T-helper 2 cell treated with Interferon-gamma antibody and Interleukin-4, amounts not matched to agents 100 ng/mL and 5 ng/mL, for 36 hours (primary cell): ENCODE measurements around the gene PTPN4. TPM values are rescaled to one million over a fixed set of nuclear protein-coding genes. Genes with fewer than 3 reads are reported as not detected.
"Not testable (repeated sequence)": the region's sequence is repeated elsewhere in the genome, so short reads cannot be mapped to it uniquely, and the experiment has no call there.

Experiments
- intact Hi-C: fragments of 100-400 bp; cut with micrococcal nuclease; formaldehyde crosslinking; loops from one replicate; pipeline ENCODE4 v1.15.1; 2023
- total RNA-seq: library from RNA; stranded (reverse); gene quantifications from 2 replicates; pipeline ENCODE4 v1.2.3, GENCODE V29; 2022

PTPN4 gene
- total RNA-seq, 1 donor from 2014 or later = 69.2 TPM

DNA sequence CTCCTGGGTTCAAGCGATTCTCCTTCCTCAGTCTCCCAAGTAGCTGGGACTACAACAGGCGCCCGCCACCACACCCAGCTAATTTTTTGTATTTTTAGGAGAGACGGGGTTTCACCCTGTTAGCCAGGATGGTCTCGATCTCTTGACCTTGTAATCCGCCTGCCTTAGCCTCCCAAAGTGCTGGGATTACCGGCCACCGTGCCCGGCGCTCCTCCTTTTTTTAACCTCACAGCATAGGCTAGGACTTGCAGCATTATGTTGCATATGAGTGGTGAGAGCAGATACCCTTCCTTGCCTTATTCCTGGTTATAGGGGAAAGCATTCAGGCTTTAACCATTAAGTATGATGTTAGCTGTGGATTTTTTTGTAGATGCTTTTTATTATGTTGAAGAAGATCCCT is 42.3 kb downstream of the PTPN4 start:
- intact Hi-C loops = not testable (repeated sequence)

DNA sequence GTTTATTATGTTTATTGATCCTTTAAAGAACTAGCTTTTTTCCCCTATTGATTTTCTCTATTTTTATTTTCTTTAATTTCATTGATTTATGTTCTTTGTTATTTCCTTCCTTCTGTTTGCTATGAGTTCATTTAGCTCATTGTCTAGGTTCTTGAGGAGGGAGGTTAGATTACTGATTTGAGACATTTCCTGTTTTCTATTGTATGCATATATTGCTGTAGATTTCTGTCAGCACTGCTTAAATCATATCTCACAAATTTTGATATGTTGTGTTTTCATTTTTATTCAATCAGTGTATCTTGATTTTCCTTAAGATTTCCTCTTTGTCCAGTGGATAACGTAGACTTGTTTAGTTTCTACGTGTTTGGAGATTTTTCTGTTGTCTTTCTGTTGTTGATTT is 43.4 kb downstream of the PTPN4 start:
- intact Hi-C loops = no loop called here

DNA sequence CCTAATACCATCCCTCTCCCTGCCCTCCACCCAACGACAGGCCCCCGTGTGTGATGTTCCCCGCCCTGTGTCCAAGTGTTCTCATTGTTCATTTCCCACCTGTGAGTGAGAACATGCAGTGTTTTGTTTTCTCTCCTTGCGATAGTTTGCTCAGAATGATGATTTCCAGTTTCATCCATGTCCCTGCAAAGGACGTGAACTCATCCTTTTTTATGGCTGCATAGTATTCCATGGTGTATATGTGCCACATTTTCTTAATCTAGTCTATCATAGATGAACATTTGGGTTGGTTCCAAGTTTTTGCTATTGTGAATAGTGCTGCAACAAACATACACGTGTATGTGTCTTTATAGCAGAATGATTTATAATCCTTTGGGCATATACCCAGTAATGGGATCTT is 44.7 kb downstream of the PTPN4 start:
- intact Hi-C loops = not testable (repeated sequence)

DNA sequence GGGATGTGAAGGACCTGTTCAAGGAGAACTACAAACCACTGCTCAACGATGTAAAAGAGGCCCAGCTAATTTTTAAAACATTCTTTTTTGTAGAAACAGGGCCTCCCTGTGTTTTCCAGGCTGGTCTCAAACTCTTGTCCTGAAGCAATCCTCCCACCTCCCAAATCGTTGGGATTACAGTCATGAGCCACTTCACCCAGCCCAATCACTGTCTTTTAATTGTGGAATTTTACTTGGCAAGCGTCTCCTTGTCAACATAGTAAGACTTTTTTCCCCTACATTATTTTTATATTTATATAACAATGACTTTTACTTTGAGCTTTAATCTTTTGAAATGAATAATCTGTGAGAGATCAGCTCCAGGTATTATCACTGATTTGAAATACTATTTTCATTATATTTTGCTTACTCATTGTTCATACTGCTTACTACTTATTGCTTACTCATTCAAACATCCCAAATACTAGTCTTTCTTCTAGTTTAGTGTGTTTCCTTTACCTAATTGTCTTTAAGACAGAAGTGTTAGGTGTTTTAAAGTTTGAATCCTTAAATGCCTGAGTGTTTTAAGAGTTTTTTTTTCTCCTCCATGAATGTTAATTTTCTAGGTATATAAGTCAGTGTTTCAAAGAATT is 48.9 kb downstream of the PTPN4 start:
- intact Hi-C loops = no loop called here

DNA sequence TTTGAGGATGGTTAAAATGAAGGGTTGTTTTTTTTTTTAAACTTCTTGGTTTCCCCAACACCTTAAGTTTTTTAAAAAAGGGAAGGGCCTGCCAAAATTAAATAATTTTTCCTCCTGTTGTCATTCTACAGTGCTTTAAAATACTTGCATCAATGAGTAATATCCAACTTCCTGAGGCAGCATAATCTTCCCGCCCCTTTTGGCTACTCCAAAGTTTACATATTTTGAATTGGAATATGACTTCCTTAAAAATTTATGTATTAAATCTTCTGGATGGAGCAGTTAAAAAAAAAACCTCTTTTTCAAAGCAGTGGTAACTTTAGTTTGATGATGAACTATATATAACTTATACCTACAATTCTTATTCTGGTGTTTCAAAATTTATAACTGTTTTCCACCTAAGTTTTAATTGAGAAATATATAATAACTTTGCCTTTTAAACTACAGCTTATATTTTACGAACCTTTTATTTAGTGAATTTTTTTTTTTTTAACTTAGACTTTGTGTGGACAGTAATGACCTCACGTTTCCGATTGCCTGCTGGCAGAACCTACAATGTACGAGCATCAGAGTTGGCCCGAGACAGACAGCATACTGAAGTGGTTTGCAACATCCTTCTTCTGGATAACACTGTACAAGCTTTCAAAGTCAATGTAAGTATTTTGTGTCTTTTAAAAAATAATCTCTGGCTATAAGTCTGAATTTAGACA is 49.8 kb downstream of the PTPN4 start:
- intact Hi-C loops = no loop called here

DNA sequence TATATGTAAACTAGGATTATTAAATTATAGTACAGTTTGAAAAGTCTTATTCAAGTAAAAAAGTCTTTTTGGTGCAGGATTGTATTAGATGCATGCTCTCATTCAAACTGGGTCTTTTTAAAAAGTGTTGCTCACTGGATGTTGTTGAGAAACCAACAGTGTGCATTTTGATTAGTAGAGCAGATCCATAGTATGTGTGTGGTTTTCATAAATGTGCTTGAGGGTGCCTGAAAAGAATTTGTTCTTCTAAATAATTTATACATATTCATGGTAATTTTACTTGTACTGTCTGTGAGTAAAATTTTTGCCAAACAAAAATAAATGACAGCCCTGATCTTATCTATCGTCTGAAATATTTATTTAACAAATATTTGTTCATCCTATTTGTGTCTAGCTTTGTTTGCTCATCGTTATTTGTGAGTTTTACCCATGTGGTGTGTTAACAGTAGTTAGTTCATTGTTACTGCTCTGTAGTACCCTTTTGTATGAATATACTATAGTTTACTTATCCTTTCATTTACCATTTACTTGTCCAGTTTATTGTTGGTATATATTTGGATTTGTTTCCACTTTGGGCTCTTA is 50.4 kb downstream of the PTPN4 start:
- intact Hi-C loops = no loop called here

DNA sequence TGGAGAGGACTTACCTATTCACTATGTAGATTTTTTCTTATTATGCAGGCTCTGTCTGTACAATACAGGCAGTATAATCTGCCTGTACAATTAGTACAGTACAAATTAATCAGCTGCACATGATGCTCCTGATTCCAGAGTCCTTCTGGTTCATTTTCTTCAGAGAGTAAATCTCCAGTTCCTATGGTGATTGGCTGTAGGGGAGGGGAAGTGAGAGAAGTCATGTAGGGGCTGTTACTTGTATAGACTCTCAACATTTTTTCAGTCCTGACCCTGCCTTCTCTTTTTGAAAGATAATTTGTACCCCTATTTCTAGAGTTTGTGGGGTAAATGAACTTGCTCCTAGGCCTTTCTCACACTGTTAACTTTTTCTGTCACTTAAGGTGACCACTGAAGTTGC is 54.5 kb downstream of the PTPN4 start:
- intact Hi-C loops = no loop called here

DNA sequence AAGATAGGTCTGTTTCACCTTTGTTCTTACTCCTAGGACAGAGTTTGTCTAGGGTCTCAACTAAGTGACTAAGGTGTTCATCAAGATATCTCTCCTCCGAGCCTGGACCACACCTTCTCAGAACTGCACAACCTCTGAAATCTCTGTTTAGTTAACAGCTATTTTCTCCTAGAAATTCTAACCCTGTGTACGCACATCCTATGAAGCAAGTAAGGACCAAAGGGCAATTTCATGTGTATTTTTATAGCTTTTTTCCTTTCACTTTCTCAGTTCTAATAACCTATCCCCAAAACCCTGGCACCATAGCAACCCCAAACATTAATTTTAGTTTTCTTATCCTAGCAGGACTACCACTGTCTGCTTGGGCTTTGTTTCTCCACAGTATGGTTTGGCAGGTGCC is 59.1 kb downstream of the PTPN4 start:
- intact Hi-C loops = no loop called here

DNA sequence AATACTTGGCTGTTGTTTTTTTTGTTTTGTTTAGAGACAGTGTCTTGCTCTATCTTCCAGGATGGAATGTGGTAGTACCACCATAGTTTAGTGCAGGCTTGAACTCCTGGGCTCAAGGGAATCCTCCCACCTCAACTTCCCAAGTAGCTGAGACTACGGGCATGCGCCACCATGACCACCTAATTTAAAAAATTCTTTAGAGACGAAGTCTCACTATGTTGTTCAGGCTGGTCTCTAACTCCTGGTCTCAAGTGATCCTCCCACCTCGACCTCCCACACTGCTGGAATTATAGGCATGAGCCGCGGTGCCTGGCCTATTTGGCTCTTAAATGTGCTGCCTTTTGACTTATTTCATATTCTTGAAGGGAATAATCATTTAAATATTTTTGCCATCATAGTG is 60.1 kb downstream of the PTPN4 start:
- intact Hi-C loops = no loop called here

DNA sequence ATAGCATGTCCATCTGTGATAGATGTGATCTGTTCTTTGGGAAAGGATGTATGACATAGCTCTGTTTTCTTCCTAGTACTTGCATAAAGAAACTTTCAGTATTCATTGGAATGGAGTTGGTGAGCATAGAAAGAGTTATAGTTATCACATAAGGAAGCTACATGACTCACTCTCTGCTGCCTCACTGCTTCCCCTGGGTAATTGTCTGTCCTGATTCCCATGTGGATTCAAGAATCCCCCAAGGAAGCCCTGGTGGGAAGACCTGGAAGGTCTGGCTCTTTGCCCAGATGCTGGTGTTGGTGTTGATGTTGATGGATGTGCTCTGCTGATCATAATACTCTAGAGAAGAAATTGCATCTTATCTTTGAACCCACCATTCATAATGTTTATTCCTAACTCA is 60.6 kb downstream of the PTPN4 start:
- intact Hi-C loops = no loop called here

DNA sequence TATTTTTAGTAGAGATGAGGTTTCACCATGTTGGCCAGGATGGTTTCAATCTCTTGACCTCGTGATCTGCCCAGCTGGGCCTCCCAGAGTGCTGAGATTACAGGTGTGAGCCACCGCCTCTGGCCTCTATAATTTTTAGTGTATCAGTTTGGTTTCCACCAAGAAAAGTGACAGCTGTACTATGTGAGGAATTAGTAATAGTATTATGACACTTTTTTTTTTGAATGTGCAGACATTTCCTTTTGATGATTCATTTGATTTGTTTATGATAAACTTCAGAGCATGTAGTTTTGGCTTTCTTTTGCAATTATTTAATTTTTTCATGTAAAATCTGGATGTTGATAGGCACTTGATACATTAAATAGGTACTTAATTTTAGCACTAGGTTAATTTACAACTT is 61.5 kb downstream of the PTPN4 start:
- intact Hi-C loops = no loop called here

DNA sequence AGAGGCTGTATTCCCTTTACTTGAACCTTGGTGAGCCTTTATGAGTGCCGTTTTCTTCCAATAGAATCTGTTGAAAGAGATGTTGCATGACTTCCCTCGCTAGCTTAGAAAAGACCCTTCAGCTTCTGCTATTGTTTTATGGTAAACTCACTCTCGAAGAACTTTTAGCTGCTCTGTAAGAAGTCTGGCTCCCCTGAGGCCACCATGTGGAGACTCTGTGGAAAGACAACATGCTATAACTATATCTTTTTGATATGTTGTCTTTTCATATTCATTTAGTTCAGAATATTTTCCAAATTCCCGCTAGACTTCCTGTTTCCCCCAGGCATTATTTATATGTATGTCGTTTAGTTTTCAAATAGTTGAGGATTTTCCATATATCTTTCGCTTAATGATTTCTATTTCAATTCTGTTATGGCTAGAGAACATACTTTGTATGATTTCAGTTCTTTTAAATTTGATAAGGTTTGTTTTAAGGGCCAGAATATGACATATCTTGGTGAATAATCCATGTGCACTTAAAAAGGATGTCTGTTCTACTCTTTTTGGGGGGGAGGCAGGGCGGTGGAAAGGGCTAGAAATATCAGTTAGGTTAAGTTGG is 64.1 kb downstream of the PTPN4 start:
- intact Hi-C loops = loop anchor here (1.0 to 2.0 kb wide), 2 partner anchors 65 to 71 kb away; partner anchors contain the start of gene PTPN4

DNA sequence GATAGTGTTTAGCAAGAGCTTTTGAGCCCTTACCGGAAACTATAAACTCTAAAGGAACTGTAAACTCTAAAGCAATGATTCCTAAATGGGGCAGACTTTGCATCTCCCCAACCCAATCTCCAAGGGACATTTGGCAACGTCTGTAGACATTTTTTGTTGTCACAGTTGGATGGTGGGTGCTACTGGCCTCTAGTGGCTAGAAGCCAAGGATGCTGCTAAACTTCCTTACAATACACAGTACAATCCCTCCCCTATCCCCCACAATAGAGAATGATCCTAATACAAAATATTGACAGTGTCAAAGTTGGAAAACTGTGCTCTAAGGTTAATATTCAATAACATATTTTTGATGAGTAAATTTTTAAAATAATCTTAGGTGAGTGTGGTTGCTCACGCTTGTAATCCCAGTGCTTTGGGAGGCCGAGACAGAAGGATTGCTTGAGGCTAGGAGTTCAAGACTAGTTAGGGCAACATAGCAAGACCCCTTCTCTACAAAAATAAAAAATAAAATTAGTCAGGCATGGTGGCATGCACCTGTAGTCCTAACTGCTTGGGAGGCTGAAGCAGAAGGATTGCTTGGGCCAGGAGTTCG is 66.7 kb downstream of the PTPN4 start:
- intact Hi-C loops = loop anchor here (1.0 to 2.0 kb wide), 3 partner anchors 67 to 186 kb away; partner anchors contain the start of gene PTPN4

DNA sequence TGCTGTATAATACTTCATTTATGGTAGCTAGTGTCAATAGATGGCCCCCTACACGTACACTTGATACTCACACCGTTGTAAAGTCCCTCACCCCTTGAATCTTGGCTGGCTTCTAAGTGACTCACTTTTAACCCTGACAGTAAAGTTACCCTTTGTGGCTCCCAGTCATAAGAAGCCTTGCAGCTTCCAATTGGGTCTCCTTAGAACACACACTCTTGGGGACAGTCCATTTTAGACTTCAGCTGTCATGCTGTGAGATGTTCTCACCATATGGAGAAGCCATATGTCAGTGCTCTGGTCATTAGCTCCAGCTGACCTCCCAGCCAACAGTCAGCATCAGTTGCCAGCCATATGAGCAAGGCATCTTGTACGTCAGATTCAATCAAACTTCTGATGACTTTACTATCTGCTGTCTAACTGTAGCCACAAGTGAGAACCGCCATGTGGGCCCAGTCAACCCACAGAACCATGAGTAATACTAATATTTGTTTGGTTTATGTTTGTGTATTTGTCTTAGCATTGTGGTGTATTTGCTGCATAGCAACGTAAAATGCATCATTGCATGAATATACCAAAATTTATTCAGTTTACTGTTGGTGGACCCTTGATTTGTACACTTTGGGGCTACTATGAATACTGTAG is 68.3 kb downstream of the PTPN4 start:
- intact Hi-C loops = loop anchor here (2.0 kb wide), 1 partner anchor 187 kb away; no protein-coding TSS in a partner anchor

DNA sequence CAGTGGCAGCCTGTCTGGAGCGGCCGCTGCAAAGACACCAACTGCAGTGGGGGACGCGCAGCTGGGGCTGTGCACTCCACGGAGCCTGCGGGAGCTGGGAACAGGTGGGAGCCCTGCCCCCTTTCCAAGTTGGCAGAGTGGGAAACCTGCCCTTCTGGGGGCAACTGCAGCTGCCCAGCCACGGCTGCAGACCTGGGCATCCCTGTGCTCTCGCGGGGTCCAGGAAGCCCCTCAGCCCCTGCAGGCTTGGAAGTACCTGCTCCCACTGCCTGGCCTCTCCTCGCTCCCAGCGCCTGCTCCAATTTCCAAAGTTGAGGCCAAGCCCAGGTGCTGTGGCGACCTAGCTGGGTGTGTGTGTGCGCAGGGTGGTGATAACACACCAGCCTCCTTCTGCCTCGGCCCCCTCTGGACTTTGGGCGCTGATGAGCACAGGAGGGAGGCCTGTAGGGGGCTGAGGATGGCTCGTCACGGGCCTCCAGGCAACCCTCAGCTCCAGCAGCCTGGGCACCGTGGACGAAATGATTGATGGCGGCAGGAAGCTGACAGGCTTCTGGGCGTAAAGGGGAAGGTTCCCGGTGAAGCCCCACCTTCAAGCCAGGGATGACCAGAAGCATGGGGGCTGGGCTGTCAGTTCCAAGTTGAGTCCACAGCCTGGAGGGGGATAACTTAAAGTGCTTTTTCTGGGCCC is 76.9 kb downstream of the PTPN4 start:
- intact Hi-C loops = no loop called here

DNA sequence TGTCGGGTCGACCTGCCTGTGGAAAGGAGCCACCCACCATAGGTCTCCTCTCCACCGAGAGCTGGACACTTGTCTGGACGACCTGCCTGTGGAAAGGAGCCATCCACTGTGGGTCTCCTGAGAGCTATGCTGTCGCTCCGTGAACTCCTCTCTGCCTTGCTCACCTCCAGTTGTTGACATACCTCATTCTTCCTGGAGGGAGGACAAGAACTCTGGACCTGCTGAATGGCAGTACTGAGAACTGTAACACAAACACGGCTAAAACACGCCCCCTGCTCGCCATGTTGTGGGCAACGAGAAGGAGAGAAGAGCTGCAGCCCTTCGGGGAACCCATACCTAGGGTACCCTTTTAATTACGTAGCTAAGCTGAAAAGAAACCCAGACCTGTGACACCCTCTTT is 77.6 kb downstream of the PTPN4 start:
- intact Hi-C loops = no loop called here

DNA sequence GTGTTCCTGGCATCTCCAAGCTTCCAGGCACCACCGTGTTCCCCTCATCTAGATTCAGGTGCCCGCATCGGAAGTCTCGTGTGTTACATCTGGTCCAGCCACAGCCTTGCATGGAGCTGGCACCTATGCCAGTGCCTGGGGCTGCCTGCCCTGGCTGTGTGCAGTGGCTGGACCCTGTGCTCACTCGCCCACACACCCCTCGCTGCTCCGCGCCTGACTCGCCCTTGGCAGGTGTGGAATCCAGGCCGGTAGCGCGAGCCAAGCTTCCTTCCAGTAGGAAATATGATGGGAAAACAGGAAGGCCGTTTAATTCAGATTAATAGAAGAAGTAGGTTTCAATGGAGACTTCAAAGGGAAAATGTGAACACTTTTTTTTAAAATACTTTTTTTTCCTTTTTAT is 78.0 kb downstream of the PTPN4 start:
- intact Hi-C loops = no loop called here

DNA sequence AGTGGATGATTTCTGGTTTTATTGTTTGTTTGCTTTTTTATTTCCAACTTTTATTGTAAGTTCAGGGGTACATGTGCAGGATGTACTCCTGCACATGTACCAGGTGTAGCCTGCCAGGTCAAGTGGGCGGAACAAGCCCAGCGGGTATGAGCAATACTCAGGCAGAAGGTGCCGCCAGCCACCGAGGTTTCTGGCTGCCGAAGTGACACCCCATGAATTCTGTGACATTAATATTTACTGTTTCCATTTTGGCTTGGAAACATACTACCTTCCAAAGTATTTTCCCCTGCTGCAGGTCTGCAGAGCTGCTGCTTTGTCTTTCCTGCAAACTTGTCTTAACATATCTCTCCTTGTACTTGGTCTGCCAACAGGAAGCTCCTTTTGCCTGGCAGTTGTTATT is 78.5 kb downstream of the PTPN4 start:
- intact Hi-C loops = no loop called here

DNA sequence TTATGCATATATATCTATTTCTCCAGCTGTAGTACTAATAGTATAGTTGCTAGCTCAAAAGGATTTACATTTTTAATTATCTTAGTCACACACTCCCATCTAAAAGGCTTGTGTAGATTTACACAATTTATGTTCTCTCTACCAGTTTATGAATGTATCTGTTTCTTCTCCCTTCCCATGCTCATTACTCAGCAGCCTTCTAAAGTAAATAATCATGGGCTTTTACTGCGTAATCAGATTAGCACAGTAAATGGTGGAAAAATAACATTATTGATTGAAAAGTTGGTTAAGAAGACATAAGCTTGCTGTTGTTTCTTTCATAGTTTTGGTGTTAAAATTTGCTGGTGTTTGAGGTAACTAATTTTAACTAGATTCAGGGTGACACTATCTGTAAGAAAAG is 81.8 kb downstream of the PTPN4 start:
- intact Hi-C loops = no loop called here

DNA sequence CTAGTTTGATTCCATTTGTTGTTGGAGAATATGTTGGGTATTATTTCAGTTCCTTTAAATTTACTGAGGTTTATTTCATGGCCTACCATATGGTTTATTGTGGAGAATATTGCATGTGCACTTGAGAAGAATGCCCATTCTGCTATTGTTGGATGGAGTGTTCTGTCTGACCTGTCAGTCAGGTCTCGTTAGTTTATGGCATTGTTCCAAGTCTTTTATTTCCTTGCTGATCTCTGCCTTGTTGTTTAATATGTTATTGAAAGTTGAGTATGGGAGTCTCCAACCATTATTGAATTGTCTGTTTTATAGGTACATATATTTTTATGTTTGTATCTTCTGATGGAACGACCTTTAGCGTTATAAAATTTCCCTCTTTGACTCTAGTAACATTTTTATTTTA is 86.3 kb downstream of the PTPN4 start:
- intact Hi-C loops = no loop called here
